Activated T-helper 1 cell treated with anti-CD3 and anti-CD28 coated beads, Interleukin-2, amount 50 U/mL, for 16 hours (primary cell): Measurements from ENCODE around the gene SHTN1.

Experiments used
- DNase-seq, 2 donors: peaks; one replicate each; pipeline ENCODE4 v3.0.0-alpha.2; 2020; ENCODE audit warnings: low read depth in 1 of 2, low spot score in 1 of 2

Gene SHTN1

GRCh38 chr10:116918583-116918982, 86.4 kb downstream of the SHTN1 start:
- DNase-seq = no peak

- no peak for DNase-seq
Measured at GRCh38 chr10:116917481-116917880, 87.5 kb downstream of the SHTN1 start.

GRCh38 chr10:116915340-116915739, 89.6 kb downstream of the SHTN1 start:
- no peak for DNase-seq

- no peak for DNase-seq
Measured at GRCh38 chr10:116913695-116914094, 91.3 kb downstream of the SHTN1 start.

DNA sequence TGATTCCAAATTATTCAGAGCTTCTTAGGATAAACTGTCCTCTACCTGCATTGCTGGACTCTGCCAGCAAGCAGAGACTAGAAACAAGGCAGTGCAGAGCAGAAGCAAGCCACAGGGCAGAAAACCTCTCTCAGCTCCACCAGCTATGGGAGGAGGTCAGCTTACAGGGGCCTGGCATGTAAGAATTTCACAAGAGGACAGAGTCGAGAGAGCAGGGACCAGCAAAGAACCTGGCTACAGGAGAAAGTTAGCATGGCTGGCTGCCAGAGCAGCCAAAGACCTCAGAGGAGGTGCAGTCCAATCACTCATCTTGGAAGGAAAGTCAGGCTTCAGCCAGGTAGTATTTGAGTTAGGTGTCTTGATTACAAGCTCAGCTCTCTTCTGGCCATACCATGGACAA, 92.8 kb downstream of the SHTN1 start:
- no peak for DNase-seq

DNA sequence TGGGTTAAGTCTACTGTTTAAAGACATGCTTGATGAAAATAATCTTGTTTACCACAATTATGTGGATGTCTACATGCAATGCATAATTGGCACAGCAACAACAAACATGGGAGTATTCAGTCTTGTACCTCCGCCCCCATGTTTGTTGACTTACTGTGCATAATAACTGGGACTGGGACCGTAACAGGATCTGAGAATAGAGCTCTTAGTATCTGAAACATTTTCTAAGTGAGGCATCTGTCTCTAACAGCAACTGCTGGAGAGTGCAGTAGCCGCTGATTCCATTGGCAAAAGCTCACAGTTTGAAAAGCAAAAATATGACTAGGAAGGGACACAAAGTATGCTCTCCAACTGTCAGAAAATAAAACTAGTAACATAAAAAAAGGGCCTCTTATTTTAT, 94.1 kb downstream of the SHTN1 start:
- no peak for DNase-seq

DNA sequence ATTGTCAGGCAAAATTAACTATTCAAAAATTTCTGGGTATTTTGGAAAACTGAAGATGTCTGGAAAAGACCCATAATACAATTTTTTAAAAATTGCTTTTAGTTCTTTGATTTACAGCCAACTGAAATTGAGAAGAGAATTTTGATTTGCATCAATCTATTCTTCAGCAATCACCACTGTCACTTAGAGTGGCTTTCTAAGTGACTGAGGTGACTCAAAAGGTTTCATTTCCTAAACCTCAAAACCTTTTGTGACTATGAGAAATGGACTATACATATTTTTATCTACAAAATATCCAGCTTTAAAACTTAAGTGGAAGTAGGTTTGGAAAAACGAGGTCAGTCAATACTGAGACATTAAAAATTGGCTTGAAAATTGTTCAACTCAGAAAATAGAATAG, 95.7 kb downstream of the SHTN1 start:
- no peak for DNase-seq

GRCh38 chr10:116907245-116907987, 97.6 kb downstream of the SHTN1 start:
- no peak for DNase-seq

- DNase-seq = no peak
Measured at GRCh38 chr10:116905845-116906210, 99.2 kb downstream of the SHTN1 start.

- no peak for DNase-seq
Measured at GRCh38 chr10:116899626-116900025, 105.4 kb downstream of the SHTN1 start.

GRCh38 chr10:116893686-116894037, 111.3 kb downstream of the SHTN1 start:
- DNase-seq = no peak

DNA sequence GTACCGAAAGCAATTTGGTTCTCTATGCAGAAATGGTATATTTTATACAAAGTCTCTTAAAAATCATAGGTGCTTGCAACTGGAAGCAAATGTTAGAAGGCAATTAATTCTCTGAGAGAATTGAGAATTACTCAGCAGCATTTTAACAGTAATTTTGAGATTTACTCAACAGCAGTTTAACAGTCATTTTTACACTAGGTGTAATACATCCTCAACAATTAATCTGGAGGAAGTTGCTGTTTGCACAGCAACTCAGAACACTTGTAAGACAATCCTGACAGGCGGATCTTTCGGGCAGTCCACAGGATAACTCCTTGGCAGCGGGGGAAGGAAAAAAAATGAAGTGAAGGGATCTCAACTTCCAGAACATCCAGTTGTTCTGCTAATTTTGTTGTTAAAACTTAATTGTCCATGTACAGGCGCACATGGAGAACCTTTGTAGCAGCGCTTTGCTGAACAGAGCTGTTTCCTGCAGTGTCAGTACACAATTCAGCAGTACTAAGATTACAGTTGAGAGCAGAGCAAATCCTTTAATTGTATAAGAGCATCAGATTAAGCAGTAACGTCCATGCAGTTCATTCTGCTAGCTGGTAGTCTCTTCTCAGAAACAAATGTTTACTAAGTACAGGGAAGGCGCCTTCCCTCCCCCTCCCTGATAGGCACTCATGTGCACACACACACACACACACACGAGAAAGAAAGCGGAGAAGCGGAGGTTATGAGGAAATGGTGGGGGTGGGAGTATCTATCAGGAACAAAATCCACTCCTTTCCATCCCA, 111.9 kb downstream of the SHTN1 start:
- no peak for DNase-seq

GRCh38 chr10:116891208-116891607, 113.8 kb downstream of the SHTN1 start:
- DNase-seq = no peak

DNA sequence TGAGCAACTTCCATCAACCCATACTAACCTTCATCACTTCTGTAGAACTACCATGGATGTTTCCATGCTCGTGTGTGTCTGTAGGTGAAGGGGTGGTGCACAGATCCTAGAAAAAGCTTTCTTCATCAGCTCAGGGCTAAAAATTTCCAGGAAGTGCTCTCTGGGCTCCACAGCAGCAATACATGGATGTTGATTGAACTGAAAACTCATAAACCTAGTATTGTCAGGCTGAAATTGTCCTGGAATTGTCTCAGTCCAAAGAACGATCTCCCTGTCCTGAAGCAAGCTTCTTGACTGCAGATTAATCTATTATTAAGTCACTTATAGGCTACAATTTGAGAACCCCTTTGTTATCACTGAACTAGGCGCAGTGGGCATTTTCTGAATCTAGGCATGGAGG, 115.9 kb downstream of the SHTN1 start:
- DNase-seq = no peak

- no peak for DNase-seq
Measured at GRCh38 chr10:116888380-116889055, 116.5 kb downstream of the SHTN1 start.

DNA sequence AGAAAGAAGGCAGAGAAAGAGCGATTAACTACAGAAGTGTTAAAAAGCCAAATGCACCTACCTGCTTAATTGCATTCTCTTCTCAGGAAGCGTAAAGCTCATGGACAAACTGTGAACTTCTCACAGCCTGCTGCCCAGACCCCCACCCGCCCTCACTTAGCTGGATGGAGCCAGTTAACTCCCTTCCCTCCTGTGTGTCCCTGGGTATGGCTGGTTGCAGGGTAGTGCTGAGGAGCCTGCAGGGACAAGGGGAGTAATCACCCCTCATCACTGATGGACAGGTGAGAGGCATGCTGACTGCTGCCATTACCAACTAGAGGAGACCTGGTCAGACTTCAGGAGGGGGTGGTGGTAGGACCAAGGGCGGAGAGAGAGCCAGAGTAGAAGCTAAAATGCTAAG, 118.2 kb downstream of the SHTN1 start:
- DNase-seq = no peak

- DNase-seq = no peak
Measured at GRCh38 chr10:116882639-116883038, 122.3 kb downstream of the SHTN1 start.

GRCh38 chr10:116880716-116881482, 124.1 kb downstream of the SHTN1 start:
- DNase-seq = no peak

DNA sequence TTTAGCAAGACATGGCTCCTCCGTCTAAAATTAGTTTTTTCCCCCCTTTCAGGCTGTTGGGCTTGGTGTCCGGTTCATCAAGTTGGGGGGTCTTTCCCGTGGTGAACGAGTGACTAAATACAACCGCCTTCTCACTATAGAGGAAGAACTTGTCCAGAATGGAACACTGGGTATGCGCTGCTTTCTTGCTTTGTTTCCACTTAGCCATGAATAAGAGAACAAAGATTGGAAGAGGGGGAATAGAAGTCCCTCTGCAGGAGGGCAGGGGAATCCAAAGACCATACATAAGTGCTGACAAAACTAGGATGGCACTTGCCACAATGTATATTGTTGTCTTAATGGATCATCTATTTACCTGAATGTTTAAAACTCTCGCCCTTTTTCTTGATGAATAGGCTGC, 125.2 kb downstream of the SHTN1 start:
- no peak for DNase-seq

GRCh38 chr10:116878123-116878522, 126.9 kb downstream of the SHTN1 start:
- no peak for DNase-seq

DNA sequence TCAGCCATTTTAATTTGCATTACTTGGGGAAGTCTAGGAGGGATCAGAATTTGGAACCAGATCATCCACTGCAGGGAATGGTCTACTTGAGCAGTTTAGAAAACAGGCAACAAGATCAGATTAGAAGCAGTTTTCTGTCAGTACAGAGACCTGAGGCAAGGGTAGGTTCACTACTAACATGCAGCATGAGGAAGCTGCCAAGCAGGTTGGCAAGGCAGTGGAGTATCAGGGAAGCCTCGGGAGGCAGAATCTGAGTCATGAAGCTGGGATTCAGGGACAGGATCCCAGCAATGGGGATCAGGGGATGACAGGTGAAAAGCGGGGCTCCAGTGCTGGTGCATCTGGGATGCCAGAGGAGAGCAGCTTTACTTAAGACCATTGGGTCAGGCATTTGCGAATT, 127.6 kb downstream of the SHTN1 start:
- DNase-seq = no peak

DNA sequence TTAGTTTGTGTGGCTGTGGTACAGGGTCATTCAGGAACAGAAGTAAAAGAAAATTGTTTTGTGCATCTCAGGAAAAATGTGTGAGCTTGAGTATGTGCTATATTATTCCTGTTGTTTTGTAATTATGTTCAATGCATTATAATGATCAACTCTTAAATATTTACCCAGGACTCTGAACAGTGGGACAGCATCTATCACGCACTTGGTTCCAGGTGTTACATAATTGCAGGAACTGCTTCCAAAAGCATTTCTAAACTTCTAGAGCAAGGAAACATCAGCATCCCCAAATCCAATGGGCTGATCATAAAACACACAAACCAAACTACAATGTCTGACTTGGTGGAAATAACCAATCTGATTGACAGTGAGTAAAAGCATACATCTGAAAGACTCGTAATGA, 129.1 kb downstream of the SHTN1 start:
- DNase-seq = no peak
